ENCODE data around the gene SRP54. TPM values are rescaled to one million over a fixed set of nuclear protein-coding genes. Genes with fewer than 3 reads are reported as not detected.

The SRP54 gene
- total and polyA plus RNA-seq, 4 donors = 32.6 to 113 (median 38.4) TPM

DNA sequence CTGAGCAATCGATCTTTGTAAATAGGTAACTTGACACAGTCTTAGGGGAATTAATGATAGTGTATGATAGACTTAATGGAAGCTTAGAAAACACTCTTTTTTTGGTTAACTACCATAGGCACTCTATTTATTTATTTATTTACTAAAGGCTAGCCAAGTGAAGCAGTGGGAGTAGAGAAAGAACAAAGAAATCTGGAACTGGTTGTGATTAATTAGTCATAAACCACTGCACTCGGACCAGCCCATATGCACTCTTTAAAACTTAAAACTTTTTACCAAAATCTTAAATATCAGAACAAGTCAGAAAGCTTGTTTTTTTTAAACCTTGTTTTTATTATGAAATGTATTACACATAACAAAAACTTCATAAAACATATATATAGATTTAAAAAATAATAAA lies 49.5 kb upstream of the SRP54 start:
- Histone ChIP-seq H3K4me3 (ENCODE audit: low read depth in 1 of 3, low read length in 3 of 3) (no peak overlapping the region), H3K4me1 (ENCODE audit: control insufficient read depth in 4 of 4, insufficient read depth in 4 of 4, low read length in 3 of 4) (no peaks in the 10 kb centered on the region), H3K36me3 (ENCODE audit: control insufficient read depth in 4 of 4, insufficient read depth in 3 of 4, low read depth in 1 of 4, low read length in 3 of 4) (no peaks in the 10 kb centered on the region), H3K9ac (ENCODE audit: low read depth in 1 of 2, low read length in 2 of 2) (no peak overlapping the region), H3K27ac (ENCODE audit: low read depth in 1 of 2, low read length in 2 of 2) (no peak overlapping the region), H3K9me3 (ENCODE audit: control insufficient read depth in 4 of 4, low read length in 3 of 4) (no peaks in the 10 kb centered on the region), H3K27me3 (ENCODE audit: control insufficient read depth in 4 of 4, insufficient read depth in 4 of 4, low read length in 3 of 4) (no peaks in the 10 kb centered on the region)
- no peak for DNase-seq (ENCODE audit: low spot score)
- TF ChIP-seq SP1 (IDR thresholded peaks at IDR 0.05) = no peak
- no peak for TF ChIP-seq CTCF (IDR thresholded peaks at IDR 0.05; ENCODE audit: low read depth, low read length, missing input control)
- no peak for TF ChIP-seq FOXA1 (IDR thresholded peaks at IDR 0.05)
- no peak for TF ChIP-seq EGR1 (IDR thresholded peaks at IDR 0.05; ENCODE audit: low read depth in 2 of 2)
- no peak for TF ChIP-seq JUND (IDR thresholded peaks at IDR 0.05)
- TF ChIP-seq REST (IDR thresholded peaks at IDR 0.05) = no peak
- no peak for TF ChIP-seq FOXA2 (IDR thresholded peaks at IDR 0.05)
- TF ChIP-seq RAD21 (IDR thresholded peaks at IDR 0.05) = no peak
- no peak for TF ChIP-seq NR2F2 (IDR thresholded peaks at IDR 0.05)
- TF ChIP-seq, protein P1, sequence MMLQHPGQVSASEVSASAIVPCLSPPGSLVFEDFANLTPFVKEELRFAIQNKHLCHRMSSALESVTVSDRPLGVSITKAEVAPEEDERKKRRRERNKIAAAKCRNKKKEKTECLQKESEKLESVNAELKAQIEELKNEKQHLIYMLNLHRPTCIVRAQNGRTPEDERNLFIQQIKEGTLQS (IDR thresholded peaks at IDR 0.05) = no peak
- TF ChIP-seq HNF4G (IDR thresholded peaks at IDR 0.05) = no peak
- no peak for TF ChIP-seq HNF4A (conservative IDR thresholded peaks at IDR 0.05)
- TF ChIP-seq YY1 (IDR thresholded peaks at IDR 0.05) = no peak
- TF ChIP-seq, protein P2, sequence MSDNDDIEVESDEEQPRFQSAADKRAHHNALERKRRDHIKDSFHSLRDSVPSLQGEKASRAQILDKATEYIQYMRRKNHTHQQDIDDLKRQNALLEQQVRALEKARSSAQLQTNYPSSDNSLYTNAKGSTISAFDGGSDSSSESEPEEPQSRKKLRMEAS (IDR thresholded peaks at IDR 0.05) = no peak
- no peak for TF ChIP-seq ZBTB33 (IDR thresholded peaks at IDR 0.05)
- no peak for TF ChIP-seq TAF1 (conservative IDR thresholded peaks at IDR 0.05)
- no peak for TF ChIP-seq RXRA (IDR thresholded peaks at IDR 0.05)
- WGBS = 73% methylated on average over 2 of the region's 2 CpGs

DNA sequence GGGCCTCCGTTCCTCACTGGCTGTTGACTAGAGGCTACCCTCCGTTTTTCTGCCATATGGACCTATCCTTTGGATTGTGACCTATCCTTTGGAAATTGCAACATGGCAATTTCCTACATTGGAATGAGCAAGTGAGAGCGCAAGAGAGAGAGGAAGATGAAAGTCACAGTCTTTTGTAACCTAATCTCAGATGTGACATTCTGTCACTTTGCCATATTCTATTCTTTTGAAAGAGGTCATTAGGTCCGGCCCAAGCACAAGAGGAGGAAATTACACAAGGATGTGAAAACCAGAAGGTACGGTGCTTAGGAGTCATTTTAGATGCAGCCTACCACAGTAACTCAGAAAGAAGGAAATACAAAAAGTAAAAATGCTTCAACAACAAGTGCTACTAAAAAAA lies 47.3 kb upstream of the SRP54 start:
- H3K9me3 ChIP-seq (ENCODE audit: control insufficient read depth in 4 of 4, low read length in 3 of 4) = no peaks in the 10 kb centered on the region
- no peak overlapping the region for H3K9ac ChIP-seq (ENCODE audit: low read depth in 1 of 2, low read length in 2 of 2)
- peaks cover 0 to 2% (median 0%) of the 10 kb centered on the region in 4 donors for H3K36me3 ChIP-seq (ENCODE audit: control insufficient read depth in 4 of 4, insufficient read depth in 3 of 4, low read depth in 1 of 4, low read length in 3 of 4)
- no peak overlapping the region for H3K4me3 ChIP-seq (ENCODE audit: low read depth in 1 of 3, low read length in 3 of 3)
- H3K27me3 ChIP-seq (ENCODE audit: control insufficient read depth in 4 of 4, insufficient read depth in 4 of 4, low read length in 3 of 4) = no peaks in the 10 kb centered on the region
- TF ChIP-seq RXRA (IDR thresholded peaks at IDR 0.05) = no peak
- TF ChIP-seq REST (IDR thresholded peaks at IDR 0.05) = no peak
- no peak for TF ChIP-seq RAD21 (IDR thresholded peaks at IDR 0.05)
- no peak for TF ChIP-seq HNF4G (IDR thresholded peaks at IDR 0.05)
- TF ChIP-seq TAF1 (conservative IDR thresholded peaks at IDR 0.05) = no peak
- no peak for TF ChIP-seq FOXA1 (IDR thresholded peaks at IDR 0.05)
- TF ChIP-seq HNF4A (conservative IDR thresholded peaks at IDR 0.05) = no peak
- H3K27ac ChIP-seq (ENCODE audit: low read depth in 1 of 2, low read length in 2 of 2) = peak overlapping the region in 1 of 2 donors; percentile 25
- H3K4me1 ChIP-seq (ENCODE audit: control insufficient read depth in 4 of 4, insufficient read depth in 4 of 4, low read length in 3 of 4) = no peaks in the 10 kb centered on the region
- 78% methylated on average over 5 of the region's 5 CpGs for WGBS
- DNase-seq (ENCODE audit: low spot score) = no peak

All from liver (tissue), 9 donors.